ENCODE results near the gene B3GAT2. TPM values are rescaled to one million over a fixed set of nuclear protein-coding genes. Genes with fewer than 3 reads are reported as not detected.

B3GAT2 gene
- total RNA-seq, 2 experiments from 2014 or later, result not detected

DNA sequence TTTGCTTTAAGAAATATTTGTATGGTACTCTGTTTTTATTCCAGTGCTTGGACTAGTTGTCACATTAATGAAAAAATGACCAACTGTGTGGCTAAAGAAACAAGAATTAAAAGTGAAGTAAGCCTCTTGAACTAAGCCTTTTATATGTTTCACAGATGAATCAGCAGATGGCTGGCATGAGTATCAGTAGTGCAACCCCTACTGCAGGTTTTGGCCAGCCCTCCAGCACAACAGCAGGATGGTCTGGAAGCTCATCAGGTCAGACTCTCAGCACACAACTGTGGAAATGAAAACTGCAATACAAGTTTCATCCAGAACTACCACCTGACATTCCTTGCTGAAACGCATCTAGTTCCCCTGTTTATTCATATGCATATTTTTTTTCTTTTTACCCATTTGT, 96.8 kb downstream of the B3GAT2 start:
- POLR2A ChIA-PET, result no interaction called here
- Mint-ChIP-seq H3K9me3 (ENCODE audit: low read depth) (no peaks in the 10 kb centered on the region), H3K27ac (no peak overlapping the region), H3K36me3 (ENCODE audit: low read depth) (peaks cover 5% of the 10 kb centered on the region), H3K27me3 (no peaks in the 10 kb centered on the region), H3K4me3 (no peak overlapping the region), H3K4me1 (no peaks in the 10 kb centered on the region)
- CTCF ChIA-PET, result interaction anchor here (0.7 to 1.5 kb wide), 2 partner anchors 24 to 198 kb away, joined by 3 to 5 read pairs; no protein-coding TSS in a partner anchor
- ATAC-seq, result no peak
- DNase-seq, result no peak
- intact Hi-C loops (cut with DNase I, micrococcal nuclease), result no loop called here

DNA sequence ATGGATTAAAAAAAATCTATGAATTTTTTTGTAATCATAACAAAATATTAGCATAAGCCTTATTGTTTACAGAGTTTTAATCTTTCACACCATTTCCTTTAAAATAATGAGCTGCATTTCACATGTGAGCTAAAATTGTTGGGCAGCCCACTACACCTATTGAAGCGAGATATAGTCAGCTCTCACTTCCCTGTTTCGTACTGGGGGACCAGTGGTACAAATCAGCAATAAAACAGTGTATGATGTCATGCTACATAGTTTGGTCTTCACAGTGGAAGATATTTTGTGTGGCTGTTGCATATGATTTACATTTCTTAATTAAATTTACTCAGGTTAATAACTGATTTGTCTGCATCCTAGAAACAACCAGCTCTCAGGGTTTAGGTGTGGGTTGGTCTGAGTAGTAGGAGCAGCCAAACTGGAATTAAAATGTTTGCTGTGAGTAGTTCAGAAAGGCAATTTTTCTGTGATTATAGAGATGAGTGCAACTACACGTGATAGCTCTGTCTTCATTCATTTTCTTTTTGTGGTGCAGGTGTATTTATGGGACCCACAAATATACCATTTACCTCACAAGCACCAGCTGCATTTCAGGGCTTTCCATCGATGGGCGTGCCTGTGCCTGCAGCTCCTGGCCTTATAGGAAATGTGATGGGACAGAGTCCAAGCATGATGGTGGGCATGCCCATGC, 99.3 kb downstream of the B3GAT2 start:
- H3K36me3 Mint-ChIP-seq (ENCODE audit: low read depth), result peaks cover 6% of the 10 kb centered on the region
- H3K4me1 Mint-ChIP-seq, result no peaks in the 10 kb centered on the region
- no peak for ATAC-seq
- no peaks in the 10 kb centered on the region for H3K9me3 Mint-ChIP-seq (ENCODE audit: low read depth)
- CTCF ChIA-PET, result interaction anchor here (0.7 to 1.2 kb wide), 4 partner anchors 27 to 171 kb away, joined by 3 to 5 read pairs (median 4); no protein-coding TSS in a partner anchor
- H3K27me3 Mint-ChIP-seq, result no peaks in the 10 kb centered on the region
- POLR2A ChIA-PET, result no interaction called here
- no peak for DNase-seq
- no peak overlapping the region for H3K27ac Mint-ChIP-seq
- no peak overlapping the region for H3K4me3 Mint-ChIP-seq
- intact Hi-C loops (cut with DNase I, micrococcal nuclease), result no loop called here

DNA sequence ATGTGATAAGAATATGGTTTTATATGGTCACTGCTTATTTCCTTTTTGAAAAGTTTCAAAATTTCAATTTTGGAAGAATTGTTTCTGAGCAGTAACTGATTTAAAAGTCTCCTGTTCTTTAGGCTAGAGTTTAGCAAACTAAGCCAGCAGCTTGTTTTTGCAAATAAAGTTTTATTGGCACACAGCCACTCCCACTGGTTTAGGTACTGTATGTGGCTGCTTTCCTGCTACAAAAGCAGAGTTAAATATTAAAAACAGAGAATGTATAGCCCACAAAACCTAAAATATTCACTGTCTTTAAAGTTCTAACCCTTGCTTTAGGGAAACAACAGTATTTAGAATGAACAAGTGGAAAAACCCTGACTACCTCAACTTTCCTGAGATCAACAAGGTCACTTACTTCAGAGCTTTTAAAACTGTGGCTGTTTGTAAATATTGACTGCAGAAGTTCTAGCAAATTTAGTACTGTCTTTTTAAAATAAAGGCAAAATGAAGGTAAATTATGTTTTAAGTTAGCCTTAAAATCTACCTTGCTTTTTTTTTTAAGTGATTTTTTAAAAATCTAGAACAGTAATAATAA, 104.1 kb downstream of the B3GAT2 start:
- Mint-ChIP-seq H3K27me3 (no peaks in the 10 kb centered on the region), H3K9me3 (ENCODE audit: low read depth) (no peaks in the 10 kb centered on the region), H3K4me1 (peaks cover under 1% of the 10 kb centered on the region), H3K4me3 (no peak overlapping the region), H3K27ac (no peak overlapping the region), H3K36me3 (ENCODE audit: low read depth) (peaks cover 3% of the 10 kb centered on the region)
- no peak for ATAC-seq
- ChIA-PET POLR2A (no interaction called here), CTCF (no interaction called here)
- intact Hi-C loops (cut with DNase I, micrococcal nuclease), result no loop called here
- no peak for DNase-seq

DNA sequence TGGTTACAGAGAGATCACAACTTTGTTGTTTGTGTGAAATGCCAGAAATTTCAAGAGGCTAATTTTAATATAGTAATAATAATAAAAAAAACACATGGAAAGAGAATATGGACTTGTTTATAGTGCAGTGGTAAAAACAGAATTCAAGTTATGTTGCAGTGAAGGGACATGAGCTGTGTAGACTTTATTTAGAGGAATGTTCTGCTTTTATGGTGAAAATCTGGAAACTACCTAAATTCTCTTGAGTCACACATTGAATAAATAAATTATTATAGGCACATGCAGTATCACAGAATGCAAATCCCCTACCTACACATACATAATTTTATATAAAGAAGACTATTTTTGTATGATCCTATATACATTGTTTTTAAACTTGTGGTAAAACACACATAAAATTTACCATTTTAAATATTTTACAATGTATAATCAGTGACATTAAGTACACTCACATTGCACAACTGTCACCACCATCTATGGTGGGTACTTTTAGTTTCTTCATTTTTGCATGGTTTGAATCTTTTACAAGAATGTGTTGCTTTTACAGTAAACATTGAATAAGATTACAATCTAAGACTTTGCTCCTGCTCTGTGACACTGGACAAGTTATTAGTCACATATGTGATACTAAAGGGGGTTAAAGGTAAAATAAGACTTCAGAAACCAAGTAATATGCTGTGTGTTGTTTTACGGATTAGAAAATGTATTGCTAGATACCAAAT, 107.4 kb downstream of the B3GAT2 start:
- CTCF ChIA-PET, result no interaction called here
- Mint-ChIP-seq H3K4me1 (peaks cover 4% of the 10 kb centered on the region), H3K4me3 (no peak overlapping the region), H3K27ac (no peak overlapping the region), H3K9me3 (ENCODE audit: low read depth) (no peaks in the 10 kb centered on the region), H3K27me3 (no peaks in the 10 kb centered on the region), H3K36me3 (ENCODE audit: low read depth) (peaks cover 1% of the 10 kb centered on the region)
- POLR2A ChIA-PET, result no interaction called here
- ATAC-seq (no peak), DNase-seq (no peak)
- intact Hi-C loops (cut with DNase I, micrococcal nuclease), result no loop called here

DNA sequence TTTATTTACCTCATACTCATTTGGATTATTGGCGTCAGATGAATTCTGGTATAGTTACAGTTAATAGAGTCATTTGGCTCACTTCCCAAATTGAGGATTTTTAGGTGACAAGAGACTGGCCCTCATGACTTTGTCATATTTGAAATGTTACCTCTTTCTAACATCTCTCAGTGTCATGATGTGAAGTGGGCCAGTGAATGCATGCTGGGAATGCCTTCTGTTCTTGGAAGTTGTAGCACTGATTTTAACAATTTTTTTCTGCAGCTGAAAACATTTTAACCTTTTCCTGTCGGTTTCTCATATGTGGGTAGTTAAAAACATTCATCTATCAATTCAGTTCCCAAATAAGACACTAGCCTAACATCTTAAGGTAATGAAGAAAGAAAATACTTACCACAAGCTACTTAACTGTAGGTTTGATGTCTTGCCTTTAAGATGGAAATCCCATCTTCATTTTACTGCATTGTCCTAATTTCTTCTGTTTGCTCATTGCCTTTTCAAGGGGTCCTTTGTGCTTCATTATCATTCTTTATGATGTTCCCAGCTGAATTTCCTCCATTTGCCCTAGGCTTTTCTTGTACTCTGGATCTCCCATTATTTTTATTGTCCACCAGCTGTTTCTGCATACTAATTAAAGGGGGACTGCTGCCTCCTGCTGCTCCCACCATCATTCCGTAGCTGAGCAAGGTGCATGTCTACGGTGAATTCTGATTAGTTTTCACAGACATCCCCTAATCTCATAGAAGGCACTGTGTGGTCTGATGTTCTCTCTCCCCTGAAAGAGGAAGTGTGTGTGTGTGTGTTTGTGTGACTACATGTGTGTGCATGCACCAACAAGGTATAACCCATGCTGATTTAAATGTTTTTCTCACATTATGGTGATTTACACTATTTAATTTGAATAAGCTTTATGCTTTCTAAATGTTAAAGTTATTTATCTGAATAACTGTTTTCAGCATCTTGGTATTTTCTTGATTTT, 109.5 kb downstream of the B3GAT2 start:
- Mint-ChIP-seq H3K36me3 (ENCODE audit: low read depth) (no peaks in the 10 kb centered on the region), H3K27me3 (no peaks in the 10 kb centered on the region), H3K4me1 (peaks cover 4% of the 10 kb centered on the region), H3K4me3 (no peak overlapping the region), H3K27ac (no peak overlapping the region), H3K9me3 (ENCODE audit: low read depth) (no peaks in the 10 kb centered on the region)
- POLR2A ChIA-PET, result no interaction called here
- DNase-seq, result no peak
- intact Hi-C loops (cut with DNase I, micrococcal nuclease), result no loop called here
- CTCF ChIA-PET, result no interaction called here
- ATAC-seq, result no peak

DNA sequence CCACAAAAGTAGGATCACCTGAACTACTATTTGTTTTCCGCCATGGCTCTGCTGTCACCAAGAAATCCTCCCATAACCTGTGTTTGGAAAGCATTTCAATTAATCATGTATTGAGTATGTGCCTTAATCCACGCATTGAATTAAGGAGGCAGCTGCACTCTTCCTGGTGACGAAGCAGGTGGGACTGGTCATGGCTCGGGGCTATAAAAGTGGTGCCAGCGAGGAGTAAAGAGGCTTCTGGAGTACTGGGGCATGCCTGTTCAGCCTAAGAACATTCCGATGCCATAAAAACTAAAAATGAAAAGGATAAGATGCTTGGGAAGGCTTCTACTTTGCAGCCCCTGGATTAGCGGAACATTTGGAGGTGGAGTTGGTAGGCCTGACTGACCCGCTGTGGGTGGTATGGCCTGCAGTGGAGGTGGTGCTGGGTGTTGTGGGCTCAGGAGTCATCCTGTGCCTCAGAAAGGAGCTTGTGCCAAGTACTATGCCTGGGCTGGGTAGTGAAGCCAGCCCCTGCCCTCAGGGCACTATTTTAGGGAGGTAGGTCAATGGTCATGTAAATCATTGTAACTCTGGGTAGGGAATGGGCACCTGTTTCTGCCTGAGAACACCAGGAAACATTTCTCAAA, 110.5 kb downstream of the B3GAT2 start:
- POLR2A ChIA-PET, result no interaction called here
- H3K4me1 Mint-ChIP-seq, result peaks cover 4% of the 10 kb centered on the region
- CTCF ChIA-PET, result no interaction called here
- no peaks in the 10 kb centered on the region for H3K9me3 Mint-ChIP-seq (ENCODE audit: low read depth)
- ATAC-seq, result no peak
- no peak overlapping the region for H3K4me3 Mint-ChIP-seq
- intact Hi-C loops (cut with DNase I, micrococcal nuclease), result no loop called here
- no peak for DNase-seq
- H3K36me3 Mint-ChIP-seq (ENCODE audit: low read depth), result no peaks in the 10 kb centered on the region
- no peak overlapping the region for H3K27ac Mint-ChIP-seq
- H3K27me3 Mint-ChIP-seq, result no peaks in the 10 kb centered on the region

DNA sequence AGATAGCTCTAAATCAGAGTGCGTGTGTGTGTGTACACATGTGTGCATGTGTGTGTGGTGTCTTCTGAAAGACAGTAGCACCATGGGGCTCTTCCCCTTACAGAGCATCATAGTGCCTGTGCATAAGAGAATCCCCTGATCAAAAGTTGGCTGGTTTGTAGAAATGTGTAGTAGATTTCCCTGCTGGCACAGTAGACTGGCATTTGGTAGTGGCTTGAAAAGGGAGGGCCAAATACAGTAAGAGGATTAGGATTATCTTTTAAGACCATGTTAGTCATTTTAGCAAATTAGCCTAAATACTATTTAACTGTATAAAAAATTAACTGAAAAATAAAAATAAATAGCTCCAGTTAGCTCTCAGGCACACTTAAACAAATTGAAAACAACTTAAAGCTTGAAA, 112.6 kb downstream of the B3GAT2 start:
- DNase-seq, result no peak

DNA sequence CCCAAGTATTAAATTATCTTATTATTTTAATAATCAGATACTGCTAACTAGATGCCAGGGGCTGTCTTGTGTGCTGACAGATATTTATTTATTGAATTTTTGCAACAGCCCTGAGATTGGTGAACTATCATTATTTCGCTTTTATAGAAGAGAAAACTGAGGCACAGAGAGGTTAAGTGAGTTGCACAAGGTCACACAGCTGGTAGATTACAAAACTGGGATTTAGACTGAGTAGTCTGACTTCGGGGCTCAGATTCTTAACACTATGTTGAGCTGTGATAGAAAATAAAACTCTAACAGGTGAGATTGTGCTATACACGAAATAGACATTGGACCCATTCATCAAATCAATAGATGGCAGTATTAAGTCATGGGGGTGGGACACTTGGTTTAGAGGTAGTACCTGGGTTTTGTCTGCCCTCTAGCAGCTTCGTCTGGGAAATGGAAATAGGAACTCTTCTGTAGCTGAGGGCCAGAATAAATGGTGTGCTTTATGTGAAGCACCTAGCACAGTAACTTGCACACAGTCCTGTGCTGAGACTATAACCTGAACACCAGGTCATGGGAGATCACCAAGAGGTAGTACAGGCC, 113.4 kb downstream of the B3GAT2 start:
- intact Hi-C loops (cut with DNase I, micrococcal nuclease), result no loop called here
- DNase-seq, result no peak
- no peaks in the 10 kb centered on the region for H3K27me3 Mint-ChIP-seq
- H3K9me3 Mint-ChIP-seq (ENCODE audit: low read depth), result no peaks in the 10 kb centered on the region
- ChIA-PET POLR2A (no interaction called here), CTCF (interaction anchor here (1.1 to 3.8 kb wide), 4 partner anchors 41 to 297 kb away, joined by 3 to 13 read pairs (median 3); no protein-coding TSS in a partner anchor)
- H3K4me3 Mint-ChIP-seq, result no peak overlapping the region
- H3K4me1 Mint-ChIP-seq, result peaks cover 10% of the 10 kb centered on the region
- H3K36me3 Mint-ChIP-seq (ENCODE audit: low read depth), result no peaks in the 10 kb centered on the region
- ATAC-seq, result no peak
- no peak overlapping the region for H3K27ac Mint-ChIP-seq

More for the DNA sequence above, 112.6 kb downstream of the B3GAT2 start:
- peaks cover 7% of the 10 kb centered on the region for H3K4me1 Mint-ChIP-seq
- H3K27me3 Mint-ChIP-seq, result no peaks in the 10 kb centered on the region
- no peaks in the 10 kb centered on the region for H3K36me3 Mint-ChIP-seq (ENCODE audit: low read depth)
- no peak overlapping the region for H3K27ac Mint-ChIP-seq
- ChIA-PET POLR2A (no interaction called here), CTCF (interaction anchor here (1.1 to 1.4 kb wide), 3 partner anchors 120 to 297 kb away, joined by 3 read pairs; no protein-coding TSS in a partner anchor)
- H3K4me3 Mint-ChIP-seq, result no peak overlapping the region
- ATAC-seq, result no peak
- intact Hi-C loops (cut with DNase I, micrococcal nuclease), result no loop called here
- H3K9me3 Mint-ChIP-seq (ENCODE audit: low read depth), result no peaks in the 10 kb centered on the region

DNA sequence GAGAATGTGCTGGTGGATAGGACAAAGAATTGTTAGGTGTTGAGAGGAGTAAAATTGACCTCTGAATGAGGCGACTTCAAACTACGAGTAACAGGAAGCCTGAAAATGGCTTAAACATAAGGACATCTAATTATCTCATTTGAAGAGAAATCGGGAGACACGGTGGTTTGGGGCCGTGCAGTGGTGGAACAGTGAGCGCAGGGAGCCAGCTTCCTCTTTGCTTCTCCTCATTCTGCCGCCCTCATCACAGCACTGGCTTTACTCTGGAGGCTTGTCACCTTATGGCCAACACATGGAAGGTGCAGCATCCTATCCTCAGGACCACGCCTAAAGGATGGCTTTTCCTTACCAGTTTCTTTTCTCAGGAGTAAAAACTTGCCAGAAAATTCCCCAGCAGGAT, 114.3 kb downstream of the B3GAT2 start:
- ATAC-seq, result no peak

DNA sequence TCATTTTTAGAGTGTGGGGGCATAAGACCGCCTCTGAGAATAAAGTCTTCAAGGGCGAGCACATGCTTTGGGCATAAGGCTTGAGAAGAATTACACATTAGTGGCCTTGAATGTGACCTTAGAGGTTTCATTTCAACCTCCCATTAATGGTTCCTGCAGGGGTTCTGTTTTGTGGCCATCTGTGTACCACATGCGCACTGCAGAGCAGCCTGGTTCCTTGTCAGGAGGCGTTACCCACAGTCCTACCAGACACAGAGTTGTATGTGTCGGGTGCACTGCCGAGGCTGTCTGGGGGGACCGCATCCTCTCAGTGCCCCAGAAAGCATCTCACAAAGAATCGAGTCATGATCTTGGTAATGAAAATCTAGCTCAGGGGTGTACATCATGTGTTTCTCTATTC, 115.7 kb downstream of the B3GAT2 start:
- H3K27me3 Mint-ChIP-seq, result no peaks in the 10 kb centered on the region
- ChIA-PET CTCF (interaction anchor here (0.9 to 3.8 kb wide), 2 partner anchors 11 to 43 kb away, joined by 3 to 13 read pairs; no protein-coding TSS in a partner anchor), POLR2A (no interaction called here)
- H3K9me3 Mint-ChIP-seq (ENCODE audit: low read depth), result no peaks in the 10 kb centered on the region
- H3K4me3 Mint-ChIP-seq, result no peak overlapping the region
- peaks cover 1% of the 10 kb centered on the region for H3K36me3 Mint-ChIP-seq (ENCODE audit: low read depth)
- ATAC-seq, result no peak
- H3K4me1 Mint-ChIP-seq, result peaks cover 6% of the 10 kb centered on the region
- intact Hi-C loops (cut with DNase I, micrococcal nuclease), result no loop called here
- no peak for DNase-seq
- no peak overlapping the region for H3K27ac Mint-ChIP-seq

More for the DNA sequence above, 114.3 kb downstream of the B3GAT2 start:
- ChIA-PET POLR2A (no interaction called here), CTCF (interaction anchor here (3.8 kb wide), 1 partner anchor 42 kb away, joined by 13 read pairs; no protein-coding TSS in a partner anchor)
- Mint-ChIP-seq H3K4me1 (peaks cover 8% of the 10 kb centered on the region), H3K9me3 (ENCODE audit: low read depth) (no peaks in the 10 kb centered on the region), H3K27me3 (no peaks in the 10 kb centered on the region), H3K4me3 (no peak overlapping the region), H3K36me3 (ENCODE audit: low read depth) (no peaks in the 10 kb centered on the region), H3K27ac (no peak overlapping the region)
- intact Hi-C loops (cut with DNase I, micrococcal nuclease), result no loop called here
- no peak for DNase-seq

Data from activated CD4-positive, alpha-beta T cell treated with anti-CD3 and anti-CD28 coated beads for 36 hours (primary cell).